NCI-H446 treated with DMSO at 0.1 percent for 48 hours (cell line): ENCODE data around the gene DUS4L.

Experiments
- DNase-seq: peaks from one replicate; lab custom pipeline; 2025; lab: John Stamatoyannopoulos, UW

Gene DUS4L

GRCh38 chr7:107615910-107616680 is 52.3 kb downstream of the DUS4L start:
- no peak for DNase-seq

DNA sequence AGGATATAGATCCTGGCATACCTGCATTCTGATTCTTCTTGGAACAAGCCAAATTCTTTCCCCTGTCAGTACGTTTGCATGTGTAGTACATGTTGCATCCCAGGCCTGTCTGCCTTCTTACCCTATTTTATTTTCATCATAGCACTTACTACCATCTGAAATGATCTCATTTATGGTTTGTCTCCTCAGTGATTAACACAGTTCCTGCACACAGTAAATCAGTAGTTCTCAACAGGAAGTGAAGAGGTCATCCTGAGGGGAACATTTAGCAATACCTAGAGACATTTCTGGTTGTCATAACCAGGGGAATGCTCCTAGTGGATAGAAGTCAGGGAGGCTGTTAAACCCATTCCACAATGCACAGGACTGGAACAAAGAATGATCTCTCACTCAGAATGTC is 58.7 kb downstream of the DUS4L start:
- no peak for DNase-seq

DNA sequence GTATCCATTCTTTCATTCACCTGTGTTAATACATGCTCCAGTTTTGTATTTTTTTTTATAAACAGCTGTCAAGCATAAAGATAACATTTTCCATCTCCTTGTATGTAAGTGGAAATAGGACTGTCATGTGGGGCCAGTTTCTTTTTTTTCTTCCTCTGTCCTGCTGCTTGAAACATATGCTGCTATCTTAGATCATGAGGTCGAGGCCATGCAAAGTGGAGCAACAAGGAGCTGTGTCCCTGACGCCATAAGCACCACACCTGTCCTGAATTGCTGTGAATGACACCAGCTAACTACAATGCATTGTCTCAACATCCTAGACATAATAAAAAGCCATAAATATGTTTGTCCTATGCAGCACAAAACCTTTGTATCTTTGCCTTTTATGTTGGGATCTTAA is 59.1 kb downstream of the DUS4L start:
- no peak for DNase-seq

DNA sequence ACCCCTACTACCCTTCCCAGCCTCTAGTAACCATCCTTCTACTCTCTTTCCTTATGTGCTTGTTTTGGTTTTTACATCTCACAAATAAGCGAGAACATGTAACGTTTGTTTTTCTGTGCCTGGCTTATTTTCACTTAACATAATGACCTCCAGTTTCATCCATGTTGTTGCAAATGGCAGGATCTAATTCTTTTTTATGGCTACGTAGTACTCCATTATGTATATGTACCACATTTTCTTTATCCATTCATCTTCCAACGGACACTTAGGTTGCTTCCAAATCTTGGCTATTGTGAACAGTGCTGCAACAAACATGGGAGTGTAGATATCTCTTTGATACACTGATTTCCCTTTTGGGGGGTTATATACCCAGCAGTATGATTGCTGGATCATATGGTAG is 63.2 kb downstream of the DUS4L start:
- DNase-seq: no peak
